Measurements from ENCODE around the gene ZFPM1. TPM values are rescaled to one million over a fixed set of nuclear protein-coding genes. Genes with fewer than 3 reads are reported as not detected.

Gene ZFPM1
- total and polyA plus RNA-seq, 4 donors, result 0.59 to 8.7 (median 5.7) TPM

- H3K36me3 ChIP-seq (ENCODE audit: control insufficient read depth, insufficient read depth, low read length), result peaks cover 47% of the 10 kb centered on the region
- 93% methylated on average over 9 of the region's 9 CpGs for WGBS (ENCODE audit: insufficient coverage)
- peaks cover 27% of the 10 kb centered on the region for H3K4me1 ChIP-seq (ENCODE audit: control insufficient read depth, insufficient read depth, low read length)
- H3K27ac ChIP-seq (ENCODE audit: low read depth, low read length), result no peak overlapping the region
- no peaks in the 10 kb centered on the region for H3K27me3 ChIP-seq (ENCODE audit: control insufficient read depth, insufficient read depth, low read length)
- no peak overlapping the region for H3K4me3 ChIP-seq (ENCODE audit: low read depth, low read length)
- DNase-seq (ENCODE audit: low read depth in 4 of 6, low spot score in 6 of 6), result no peak
- no peaks in the 10 kb centered on the region for H3K9me3 ChIP-seq (ENCODE audit: control insufficient read depth, insufficient read depth, low read length)
Measured at GRCh38 chr16:88507231-88507743, 54.2 kb downstream of the ZFPM1 start.

- Histone ChIP-seq H3K27me3 (ENCODE audit: control insufficient read depth, insufficient read depth, low read length) (no peaks in the 10 kb centered on the region), H3K27ac (ENCODE audit: low read depth, low read length) (no peak overlapping the region), H3K9me3 (ENCODE audit: control insufficient read depth, insufficient read depth, low read length) (no peaks in the 10 kb centered on the region), H3K36me3 (ENCODE audit: control insufficient read depth, insufficient read depth, low read length) (peaks cover 53% of the 10 kb centered on the region), H3K4me3 (ENCODE audit: low read depth, low read length) (no peak overlapping the region), H3K4me1 (ENCODE audit: control insufficient read depth, insufficient read depth, low read length) (peaks cover 30% of the 10 kb centered on the region)
- WGBS (ENCODE audit: insufficient coverage), result 90% methylated on average over 11 of the region's 13 CpGs
- DNase-seq (ENCODE audit: low read depth in 4 of 6, low spot score in 6 of 6), result no peak
Measured at GRCh38 chr16:88508376-88508867, 55.3 kb downstream of the ZFPM1 start.

- Histone ChIP-seq H3K36me3 (ENCODE audit: control insufficient read depth, insufficient read depth, low read length) (peaks cover 54% of the 10 kb centered on the region), H3K27ac (ENCODE audit: low read depth, low read length) (no peak overlapping the region), H3K27me3 (ENCODE audit: control insufficient read depth, insufficient read depth, low read length) (no peaks in the 10 kb centered on the region), H3K9me3 (ENCODE audit: control insufficient read depth, insufficient read depth, low read length) (no peaks in the 10 kb centered on the region), H3K4me1 (ENCODE audit: control insufficient read depth, insufficient read depth, low read length) (peaks cover 36% of the 10 kb centered on the region), H3K4me3 (ENCODE audit: low read depth, low read length) (no peak overlapping the region)
- no peak for DNase-seq (ENCODE audit: low read depth in 4 of 6, low spot score in 6 of 6)
- 74% methylated on average over 34 of the region's 41 CpGs for WGBS (ENCODE audit: insufficient coverage)
Measured at GRCh38 chr16:88508868-88509748, 56.0 kb downstream of the ZFPM1 start.

GRCh38 chr16:88509749-88510069, 56.6 kb downstream of the ZFPM1 start:
- no peak overlapping the region for H3K4me3 ChIP-seq (ENCODE audit: low read depth, low read length)
- DNase-seq (ENCODE audit: low read depth in 4 of 6, low spot score in 6 of 6), result no peak
- H3K4me1 ChIP-seq (ENCODE audit: control insufficient read depth, insufficient read depth, low read length), result peaks cover 39% of the 10 kb centered on the region
- no peaks in the 10 kb centered on the region for H3K27me3 ChIP-seq (ENCODE audit: control insufficient read depth, insufficient read depth, low read length)
- no peaks in the 10 kb centered on the region for H3K9me3 ChIP-seq (ENCODE audit: control insufficient read depth, insufficient read depth, low read length)
- peaks cover 50% of the 10 kb centered on the region for H3K36me3 ChIP-seq (ENCODE audit: control insufficient read depth, insufficient read depth, low read length)
- no peak overlapping the region for H3K27ac ChIP-seq (ENCODE audit: low read depth, low read length)
- WGBS (ENCODE audit: insufficient coverage), result 83% methylated on average over 12 of the region's 12 CpGs

- WGBS (ENCODE audit: insufficient coverage), result 69% methylated on average over 17 of the region's 26 CpGs
- Histone ChIP-seq H3K9me3 (ENCODE audit: control insufficient read depth, insufficient read depth, low read length) (no peaks in the 10 kb centered on the region), H3K27ac (ENCODE audit: low read depth, low read length) (no peak overlapping the region), H3K4me1 (ENCODE audit: control insufficient read depth, insufficient read depth, low read length) (peaks cover 39% of the 10 kb centered on the region), H3K27me3 (ENCODE audit: control insufficient read depth, insufficient read depth, low read length) (no peaks in the 10 kb centered on the region), H3K36me3 (ENCODE audit: control insufficient read depth, insufficient read depth, low read length) (peaks cover 51% of the 10 kb centered on the region), H3K4me3 (ENCODE audit: low read depth, low read length) (no peak overlapping the region)
- DNase-seq (ENCODE audit: low read depth in 4 of 6, low spot score in 6 of 6), result peak in 1 of 6 donors; percentile 71
Measured at GRCh38 chr16:88510091-88510994, 57.3 kb downstream of the ZFPM1 start.

- DNase-seq (ENCODE audit: low read depth in 4 of 6, low spot score in 6 of 6), result no peak
- peaks cover 53% of the 10 kb centered on the region for H3K36me3 ChIP-seq (ENCODE audit: control insufficient read depth, insufficient read depth, low read length)
- H3K9me3 ChIP-seq (ENCODE audit: control insufficient read depth, insufficient read depth, low read length), result no peaks in the 10 kb centered on the region
- H3K27me3 ChIP-seq (ENCODE audit: control insufficient read depth, insufficient read depth, low read length), result no peaks in the 10 kb centered on the region
- peaks cover 45% of the 10 kb centered on the region for H3K4me1 ChIP-seq (ENCODE audit: control insufficient read depth, insufficient read depth, low read length)
- 89% methylated on average over 4 of the region's 7 CpGs for WGBS (ENCODE audit: insufficient coverage)
- H3K4me3 ChIP-seq (ENCODE audit: low read depth, low read length), result no peak overlapping the region
- no peak overlapping the region for H3K27ac ChIP-seq (ENCODE audit: low read depth, low read length)
Measured at GRCh38 chr16:88511060-88511459, 58.0 kb downstream of the ZFPM1 start.

- H3K9me3 ChIP-seq (ENCODE audit: control insufficient read depth, insufficient read depth, low read length), result no peaks in the 10 kb centered on the region
- peaks cover 55% of the 10 kb centered on the region for H3K36me3 ChIP-seq (ENCODE audit: control insufficient read depth, insufficient read depth, low read length)
- WGBS (ENCODE audit: insufficient coverage), result 79% methylated on average over 14 of the region's 14 CpGs
- H3K4me3 ChIP-seq (ENCODE audit: low read depth, low read length), result no peak overlapping the region
- no peak overlapping the region for H3K27ac ChIP-seq (ENCODE audit: low read depth, low read length)
- no peak for DNase-seq (ENCODE audit: low read depth in 4 of 6, low spot score in 6 of 6)
- H3K4me1 ChIP-seq (ENCODE audit: control insufficient read depth, insufficient read depth, low read length), result peaks cover 53% of the 10 kb centered on the region
- H3K27me3 ChIP-seq (ENCODE audit: control insufficient read depth, insufficient read depth, low read length), result no peaks in the 10 kb centered on the region
Measured at GRCh38 chr16:88511906-88512305, 58.8 kb downstream of the ZFPM1 start.

GRCh38 chr16:88512728-88513696, 59.9 kb downstream of the ZFPM1 start:
- DNase-seq (ENCODE audit: low read depth in 4 of 6, low spot score in 6 of 6), result no peak
- H3K27me3 ChIP-seq (ENCODE audit: control insufficient read depth, insufficient read depth, low read length), result no peaks in the 10 kb centered on the region
- H3K9me3 ChIP-seq (ENCODE audit: control insufficient read depth, insufficient read depth, low read length), result no peaks in the 10 kb centered on the region
- no peak overlapping the region for H3K4me3 ChIP-seq (ENCODE audit: low read depth, low read length)
- 83% methylated on average over 30 of the region's 35 CpGs for WGBS (ENCODE audit: insufficient coverage)
- H3K27ac ChIP-seq (ENCODE audit: low read depth, low read length), result no peak overlapping the region
- H3K4me1 ChIP-seq (ENCODE audit: control insufficient read depth, insufficient read depth, low read length), result peaks cover 53% of the 10 kb centered on the region
- H3K36me3 ChIP-seq (ENCODE audit: control insufficient read depth, insufficient read depth, low read length), result peaks cover 49% of the 10 kb centered on the region

- Histone ChIP-seq H3K4me3 (ENCODE audit: low read depth, low read length) (no peak overlapping the region), H3K27ac (ENCODE audit: low read depth, low read length) (no peak overlapping the region), H3K4me1 (ENCODE audit: control insufficient read depth, insufficient read depth, low read length) (peaks cover 53% of the 10 kb centered on the region), H3K9me3 (ENCODE audit: control insufficient read depth, insufficient read depth, low read length) (no peaks in the 10 kb centered on the region), H3K27me3 (ENCODE audit: control insufficient read depth, insufficient read depth, low read length) (no peaks in the 10 kb centered on the region), H3K36me3 (ENCODE audit: control insufficient read depth, insufficient read depth, low read length) (peaks cover 39% of the 10 kb centered on the region)
- DNase-seq (ENCODE audit: low read depth in 4 of 6, low spot score in 6 of 6), result no peak
- 72% methylated on average over 20 of the region's 20 CpGs for WGBS (ENCODE audit: insufficient coverage)
Measured at GRCh38 chr16:88514070-88514469, 61.0 kb downstream of the ZFPM1 start.

All from spinal cord (tissue), 10 donors.